Stimulated activated CD4-positive, alpha-beta T cell treated with anti-CD3 and anti-CD28 coated beads, Interleukin-1b, Interleukin-23, amount 100 ng/mL, for 1 hour (primary cell): ENCODE measurements around the gene POLA1.

Source experiments
- DNase-seq, 2 donors: peaks; one replicate each; pipeline ENCODE4 v3.0.0-alpha.2; 2020; ENCODE audit warnings: low read depth in 2 of 2

POLA1 gene

GRCh38 chrX:25028726-25029125 is 335.0 kb downstream of the POLA1 start:
- no peak for DNase-seq

- no peak for DNase-seq
Measured at GRCh38 chrX:25029288-25029825, 335.6 kb downstream of the POLA1 start.

GRCh38 chrX:25034889-25035288 is 341.2 kb downstream of the POLA1 start:
- no peak for DNase-seq

GRCh38 chrX:25039036-25039435 is 345.3 kb downstream of the POLA1 start:
- no peak for DNase-seq

GRCh38 chrX:25043192-25043591 is 349.5 kb downstream of the POLA1 start:
- no peak for DNase-seq
